ENCODE data around the gene ANKRD27.

- TF ChIP-seq EP300 (IDR thresholded peaks at IDR 0.05) (no peak), CTCF (IDR thresholded peaks at IDR 0.05) (peak in 3 of 6 experiments; percentile 10 to 21 (median 19))
These were observed 17.2 kb upstream of the ANKRD27 start for GRCh38 chr19:32691952-32692726.
